SK-N-SH treated with all-trans-retinoic acid at 6 μM for 48 hours (cell line): ENCODE measurements around the gene FGFR3.

Source experiments
- GLIS3 ChIP-seq: fragments of 250-450 bp; sonication (Bioruptor Pico); IDR thresholded peaks from 2 replicates; pipeline ENCODE4 v1.5.0; 2020; ENCODE audit warnings: mild to moderate bottlenecking, moderate library complexity
- OSR1 ChIP-seq: fragments of 250-450 bp; sonication (Bioruptor Pico); IDR thresholded peaks from 2 replicates; pipeline ENCODE4 v1.8.0; 2022; ENCODE audit warnings: moderate library complexity, mild to moderate bottlenecking, inconsistent platforms
- ZNF70 ChIP-seq: fragments of 450-650 bp; formaldehyde crosslinking; IDR thresholded peaks from 2 replicates; pipeline ENCODE4 v1.5.0; 2020; ENCODE audit warnings: mild to moderate bottlenecking, moderate library complexity
- TF ChIP-seq, protein P1 (sequence below): fragments of 250-450 bp; sonication (Bioruptor Pico); IDR thresholded peaks from 2 replicates; pipeline ENCODE4 v1.8.0; 2020; ENCODE audit warnings: mild to moderate bottlenecking, moderate library complexity, borderline replicate concordance
- TF ChIP-seq, protein P2 (sequence below): fragments of 250-450 bp; sonication (Bioruptor Pico); IDR thresholded peaks from 2 replicates; pipeline ENCODE4 v1.5.1; 2020; ENCODE audit warnings: low read depth, mild to moderate bottlenecking, moderate library complexity

DNA sequence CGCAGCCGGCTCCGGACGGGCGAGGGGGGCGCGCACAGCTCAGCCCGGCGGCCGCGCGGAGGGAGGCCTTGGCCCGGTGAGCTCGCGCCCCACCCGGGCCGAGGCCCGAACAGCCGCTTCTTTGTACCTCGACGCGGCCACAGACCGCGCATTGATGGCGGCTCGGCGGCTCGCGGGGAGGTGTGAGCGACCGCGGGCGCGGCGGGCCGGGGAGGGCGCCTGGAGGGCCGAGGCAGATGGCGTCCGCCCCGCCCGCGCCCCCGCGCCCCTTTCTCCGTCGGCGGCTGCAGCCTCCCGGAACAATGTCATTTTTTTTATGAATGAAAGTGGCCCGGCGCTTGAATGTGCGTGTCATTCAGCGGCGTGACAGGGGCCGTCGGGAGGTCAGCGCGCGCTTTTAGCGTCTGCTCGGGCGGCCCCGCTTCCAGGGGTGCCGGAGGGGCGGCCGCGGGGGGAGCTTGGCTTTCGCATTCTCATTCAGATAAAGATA lies 1.8 kb downstream of the FGFR3 start:
- no peak for TF ChIP-seq OSR1 (CRISPR knock-in tag)
- TF ChIP-seq, protein P1, sequence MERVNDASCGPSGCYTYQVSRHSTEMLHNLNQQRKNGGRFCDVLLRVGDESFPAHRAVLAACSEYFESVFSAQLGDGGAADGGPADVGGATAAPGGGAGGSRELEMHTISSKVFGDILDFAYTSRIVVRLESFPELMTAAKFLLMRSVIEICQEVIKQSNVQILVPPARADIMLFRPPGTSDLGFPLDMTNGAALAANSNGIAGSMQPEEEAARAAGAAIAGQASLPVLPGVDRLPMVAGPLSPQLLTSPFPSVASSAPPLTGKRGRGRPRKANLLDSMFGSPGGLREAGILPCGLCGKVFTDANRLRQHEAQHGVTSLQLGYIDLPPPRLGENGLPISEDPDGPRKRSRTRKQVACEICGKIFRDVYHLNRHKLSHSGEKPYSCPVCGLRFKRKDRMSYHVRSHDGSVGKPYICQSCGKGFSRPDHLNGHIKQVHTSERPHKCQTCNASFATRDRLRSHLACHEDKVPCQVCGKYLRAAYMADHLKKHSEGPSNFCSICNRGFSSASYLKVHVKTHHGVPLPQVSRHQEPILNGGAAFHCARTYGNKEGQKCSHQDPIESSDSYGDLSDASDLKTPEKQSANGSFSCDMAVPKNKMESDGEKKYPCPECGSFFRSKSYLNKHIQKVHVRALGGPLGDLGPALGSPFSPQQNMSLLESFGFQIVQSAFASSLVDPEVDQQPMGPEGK (CRISPR knock-in tag): no peak
- TF ChIP-seq, protein P2, sequence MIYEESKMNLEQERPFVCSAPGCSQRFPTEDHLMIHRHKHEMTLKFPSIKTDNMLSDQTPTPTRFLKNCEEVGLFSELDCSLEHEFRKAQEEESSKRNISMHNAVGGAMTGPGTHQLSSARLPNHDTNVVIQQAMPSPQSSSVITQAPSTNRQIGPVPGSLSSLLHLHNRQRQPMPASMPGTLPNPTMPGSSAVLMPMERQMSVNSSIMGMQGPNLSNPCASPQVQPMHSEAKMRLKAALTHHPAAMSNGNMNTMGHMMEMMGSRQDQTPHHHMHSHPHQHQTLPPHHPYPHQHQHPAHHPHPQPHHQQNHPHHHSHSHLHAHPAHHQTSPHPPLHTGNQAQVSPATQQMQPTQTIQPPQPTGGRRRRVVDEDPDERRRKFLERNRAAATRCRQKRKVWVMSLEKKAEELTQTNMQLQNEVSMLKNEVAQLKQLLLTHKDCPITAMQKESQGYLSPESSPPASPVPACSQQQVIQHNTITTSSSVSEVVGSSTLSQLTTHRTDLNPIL (CRISPR knock-in tag): no peak
- TF ChIP-seq ZNF70 (CRISPR knock-in tag): no peak
- TF ChIP-seq GLIS3 (CRISPR knock-in tag): no peak
